LNCaP clone FGC (cell line): Measurements from ENCODE around the gene MANSC1.
A peak's percentile ranks its signal among the peaks of the same experiment; 100 is the strongest.

ENCODE experiments used
- DNase-seq: peaks from one replicate; pipeline ENCODE4 v3.0.0-alpha.2; 2011; ENCODE audit warnings: low read depth
- H3K4me3 ChIP-seq: 2 replicates; pipeline ENCODE4 v1.5.1; 2011; ENCODE audit warnings: mild to moderate bottlenecking, low read depth, low read length, control low read depth
- CTCF ChIP-seq: IDR thresholded peaks from 2 replicates; pipeline ENCODE4 v1.5.1; 2012; ENCODE audit warnings: mild to moderate bottlenecking; ENCODE audit not compliant: control insufficient read depth, insufficient read depth; ENCODE audit errors: extremely low read depth

The MANSC1 gene

GRCh38 chr12:12334367-12335040, 15.5 kb downstream of the MANSC1 start:
- TF ChIP-seq CTCF, result peak; percentile 73
- DNase-seq, result no peak
- no peak overlapping the region for H3K4me3 ChIP-seq

DNA sequence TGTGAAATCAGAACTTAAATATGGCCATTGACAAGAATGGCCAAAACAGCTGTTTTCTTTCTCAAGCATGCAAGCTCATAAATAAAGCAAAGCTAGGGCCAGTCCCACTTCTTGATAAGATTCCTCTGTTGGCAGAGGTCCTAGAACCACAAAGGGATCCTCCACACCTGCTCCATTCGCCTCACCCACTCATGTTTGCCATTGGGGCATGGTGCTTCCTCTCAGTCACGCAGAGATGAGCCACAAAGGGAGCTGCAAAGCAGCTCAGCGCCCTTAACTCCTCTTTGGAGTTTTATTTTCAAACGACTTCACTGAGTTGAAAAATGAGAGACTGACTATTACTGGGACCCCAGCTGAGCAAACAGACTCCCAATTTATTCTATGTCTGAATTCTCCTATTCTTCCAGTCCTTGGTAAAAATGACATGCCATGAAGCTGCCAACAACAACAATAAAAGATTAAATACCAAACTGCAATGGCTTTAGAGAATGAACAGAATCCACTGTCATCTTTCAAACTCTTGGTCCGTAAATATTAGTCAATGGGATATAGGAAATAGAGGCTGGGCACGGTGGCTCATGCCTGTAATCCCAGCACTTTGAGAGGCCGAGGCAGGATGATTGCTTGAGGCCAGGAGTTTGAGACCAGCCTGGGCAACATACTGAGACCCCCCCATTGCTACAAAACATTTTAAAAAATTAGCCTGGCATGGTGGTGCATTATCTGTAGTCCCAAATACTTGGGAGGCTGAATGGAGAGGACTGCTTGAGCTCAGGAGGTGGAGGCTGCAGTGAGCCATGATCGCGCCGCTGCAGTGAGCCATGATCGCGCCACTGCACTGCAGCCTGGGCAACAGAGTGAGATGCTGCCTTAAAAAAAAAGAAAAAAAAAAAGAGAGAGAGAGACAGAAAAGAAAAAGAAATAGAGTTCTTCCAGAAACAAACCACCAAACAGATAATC, 16.4 kb downstream of the MANSC1 start:
- no peak for DNase-seq
- no peak overlapping the region for H3K4me3 ChIP-seq
- no peak for TF ChIP-seq CTCF

- no peak for TF ChIP-seq CTCF
Observed at GRCh38 chr12:12331896-12332295, 18.1 kb downstream of the MANSC1 start.

GRCh38 chr12:12331244-12331771, 18.7 kb downstream of the MANSC1 start:
- no peak for TF ChIP-seq CTCF
- no peak overlapping the region for H3K4me3 ChIP-seq
- no peak for DNase-seq

More at GRCh38 chr12:12331896-12332295, 18.1 kb downstream of the MANSC1 start:
- DNase-seq, result no peak
- H3K4me3 ChIP-seq, result no peak overlapping the region

- DNase-seq, result no peak
- TF ChIP-seq CTCF, result peak; percentile 74
- no peak overlapping the region for H3K4me3 ChIP-seq
Observed at GRCh38 chr12:12327802-12328201, 22.2 kb downstream of the MANSC1 start.

GRCh38 chr12:12326262-12326661, 23.8 kb downstream of the MANSC1 start:
- no peak overlapping the region for H3K4me3 ChIP-seq
- DNase-seq, result no peak
- TF ChIP-seq CTCF, result no peak
